Esophagus squamous epithelium (tissue), 5 donors: ENCODE results near the gene TRIM43. TPM values are rescaled to one million over a fixed set of nuclear protein-coding genes. Genes with fewer than 3 reads are reported as not detected.
"Not testable (repeated sequence)": the region's sequence is repeated elsewhere in the genome, so short reads cannot be mapped to it uniquely, and the experiment has no call there.

ENCODE experiments used
- DNase-seq: peaks from one replicate; lab custom pipeline; 2025; lab: John Stamatoyannopoulos, UW
- H3K27ac ChIP-seq, 4 donors: fragments of 200-600 bp; sonication (generic); one replicate each; pipeline ENCODE4 v1.5.1; 2016 to 2019; ENCODE audit warnings: mild to moderate bottlenecking in 1 of 4
- H3K27me3 ChIP-seq, 4 donors: fragments of 200-600 bp; sonication (generic); 1 replicate in 3 of 4; 2 replicates in 1 of 4; pipeline versions ENCODE4 v1.5.1 to v1.6.0; 2017 to 2021; ENCODE audit warnings: antibody characterized with exemption in 1 of 4
- H3K36me3 ChIP-seq, 3 donors: fragments of 200-600 bp; sonication (generic); one replicate each; pipeline ENCODE4 v1.5.1; 2016 to 2019
- H3K4me1 ChIP-seq, 3 donors: fragments of 200-600 bp; sonication (generic); one replicate each; pipeline ENCODE4 v1.5.1; 2017 to 2019
- H3K4me3 ChIP-seq, 4 donors: fragments of 200-600 bp; sonication (generic); 1 replicate in 3 of 4; 2 replicates in 1 of 4; pipeline ENCODE4 v1.5.1; 2016 to 2019; ENCODE audit warnings: mild to moderate bottlenecking in 2 of 4, moderate library complexity in 1 of 4
- H3K9me3 ChIP-seq, 3 donors: fragments of 200-600 bp; sonication (generic); one replicate each; pipeline ENCODE4 v1.5.1; 2016 to 2019
- POLR2A ChIP-seq, 4 donors: fragments of 450-650 bp; IDR thresholded peaks; one replicate each; pipeline ENCODE4 v1.6.1; 2017; ENCODE audit warnings: antibody characterized with exemption in 4 of 4, mild to moderate bottlenecking in 4 of 4, moderate library complexity in 3 of 4
- WGBS, 2 donors: methylation state at CpG; one replicate each; pipeline ENCODE4 v1.1.5; 2018; 5-methylcytosine and 5-hydroxymethylcytosine counted together
- intact Hi-C: fragments of 100-400 bp; cut with DNase I; formaldehyde crosslinking; loops from one replicate; pipeline ENCODE4 v1.15.0; 2022
- total RNA-seq, 4 donors: library from RNA; depleted of rRNA; stranded (reverse); fragments of >200 nt; gene quantifications; one replicate each; pipeline ENCODE4 v1.1.0, GENCODE V29; 2016
- TF ChIP-seq, protein P1 (sequence below), 6 experiments: fragments of 450-650 bp in 4 of 6; fragments of 200-600 bp in 2 of 6; sonication (generic) in 2 of 6; IDR thresholded peaks; one replicate each; pipeline ENCODE4 v1.5.1; 2016 to 2019; ENCODE audit warnings: antibody characterized with exemption in 6 of 6, mild to moderate bottlenecking in 4 of 6, moderate library complexity in 4 of 6
- donor health status: DM: yes; HTN: yes; CAD: no.

Gene TRIM43
- total RNA-seq: not detected

- no CpG with 5 or more reads among the region's 4 CpGs for WGBS, 2 donors
- intact Hi-C loops, H3K27ac ChIP-seq, H3K27me3 ChIP-seq, H3K4me3 ChIP-seq, H3K9me3 ChIP-seq, H3K36me3 ChIP-seq, H3K4me1 ChIP-seq, DNase-seq: not testable (repeated sequence)
Measured at GRCh38 chr2:95591701-95592100, at the start of gene TRIM43. Gene TRIM43 (plus strand): TSS chr2:95592001. CDS start chr2:95594024, 2,023 bp downstream.

GRCh38 chr2:95551055-95551568 is 40.7 kb upstream of the TRIM43 start:
- no peaks in the 10 kb centered on the region for H3K36me3 ChIP-seq
- H3K4me1 ChIP-seq: no peaks in the 10 kb centered on the region
- TF ChIP-seq POLR2A (IDR thresholded peaks at IDR 0.05): no peak
- TF ChIP-seq, protein P1, sequence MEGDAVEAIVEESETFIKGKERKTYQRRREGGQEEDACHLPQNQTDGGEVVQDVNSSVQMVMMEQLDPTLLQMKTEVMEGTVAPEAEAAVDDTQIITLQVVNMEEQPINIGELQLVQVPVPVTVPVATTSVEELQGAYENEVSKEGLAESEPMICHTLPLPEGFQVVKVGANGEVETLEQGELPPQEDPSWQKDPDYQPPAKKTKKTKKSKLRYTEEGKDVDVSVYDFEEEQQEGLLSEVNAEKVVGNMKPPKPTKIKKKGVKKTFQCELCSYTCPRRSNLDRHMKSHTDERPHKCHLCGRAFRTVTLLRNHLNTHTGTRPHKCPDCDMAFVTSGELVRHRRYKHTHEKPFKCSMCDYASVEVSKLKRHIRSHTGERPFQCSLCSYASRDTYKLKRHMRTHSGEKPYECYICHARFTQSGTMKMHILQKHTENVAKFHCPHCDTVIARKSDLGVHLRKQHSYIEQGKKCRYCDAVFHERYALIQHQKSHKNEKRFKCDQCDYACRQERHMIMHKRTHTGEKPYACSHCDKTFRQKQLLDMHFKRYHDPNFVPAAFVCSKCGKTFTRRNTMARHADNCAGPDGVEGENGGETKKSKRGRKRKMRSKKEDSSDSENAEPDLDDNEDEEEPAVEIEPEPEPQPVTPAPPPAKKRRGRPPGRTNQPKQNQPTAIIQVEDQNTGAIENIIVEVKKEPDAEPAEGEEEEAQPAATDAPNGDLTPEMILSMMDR (IDR thresholded peaks at IDR 0.05): no peak
- peaks cover 0 to 8% (median 0%) of the 10 kb centered on the region in 4 donors for H3K27me3 ChIP-seq
- DNase-seq: no peak
- intact Hi-C loops: no loop called here
- H3K9me3 ChIP-seq: no peaks in the 10 kb centered on the region
- H3K27ac ChIP-seq: no peak overlapping the region
- no peak overlapping the region for H3K4me3 ChIP-seq
- 68 to 71% methylated on average over 16 to 17 of the region's 17 CpGs for WGBS, 2 donors

DNA sequence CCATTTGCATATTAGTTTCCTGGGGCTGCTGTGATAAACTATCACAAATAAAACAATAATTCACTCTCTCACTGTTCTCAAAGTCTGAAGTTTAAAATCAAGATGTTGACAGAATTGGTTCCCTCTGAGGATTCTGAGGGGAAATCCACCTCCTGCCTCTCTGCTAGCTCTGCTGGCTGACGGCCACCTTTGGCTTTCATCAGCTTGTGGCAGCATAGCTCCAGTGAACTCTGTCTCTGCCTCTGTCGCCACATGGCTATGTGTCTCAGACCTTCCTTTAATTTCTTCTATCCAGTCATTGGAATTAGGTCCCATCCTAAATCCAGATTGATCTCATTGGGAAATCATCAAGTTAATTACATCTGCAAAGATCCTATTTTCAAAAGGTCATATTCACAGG is 38.9 kb upstream of the TRIM43 start:
- intact Hi-C loops: no loop called here
- H3K27ac ChIP-seq: no peak overlapping the region
- no peaks in the 10 kb centered on the region for H3K36me3 ChIP-seq
- peaks cover 0 to 8% (median 0%) of the 10 kb centered on the region in 4 donors for H3K27me3 ChIP-seq
- H3K4me1 ChIP-seq: no peaks in the 10 kb centered on the region
- DNase-seq: no peak
- 28 to 33% methylated on average over 2 of the region's 2 CpGs for WGBS, 2 donors
- H3K9me3 ChIP-seq: no peaks in the 10 kb centered on the region
- no peak overlapping the region for H3K4me3 ChIP-seq
- TF ChIP-seq, protein P1 (IDR thresholded peaks at IDR 0.05): no peak
- TF ChIP-seq POLR2A (IDR thresholded peaks at IDR 0.05): no peak

DNA sequence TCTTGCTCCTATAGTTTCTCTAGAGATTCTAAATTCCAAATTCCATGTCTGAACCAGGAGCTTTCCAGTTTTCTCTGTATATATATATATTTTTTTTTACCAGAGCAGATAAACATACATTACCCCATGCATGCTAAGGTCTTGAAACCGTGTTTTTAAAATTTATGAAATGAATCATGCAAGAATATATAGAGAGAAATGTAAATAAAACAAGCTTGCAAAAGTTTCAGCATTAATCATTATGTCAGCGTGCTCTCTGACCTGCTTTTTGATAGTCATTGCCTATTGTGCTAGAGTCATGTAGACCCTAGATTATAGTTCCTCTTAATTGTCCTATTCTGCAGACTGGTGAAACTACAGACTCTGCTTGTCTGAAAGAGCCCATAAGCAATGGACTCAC is 22.6 kb upstream of the TRIM43 start:
- H3K4me1 ChIP-seq: no peaks in the 10 kb centered on the region
- no peak overlapping the region for H3K4me3 ChIP-seq
- no peaks in the 10 kb centered on the region for H3K36me3 ChIP-seq
- H3K27me3 ChIP-seq: peaks cover 0 to 31% (median 0%) of the 10 kb centered on the region in 4 donors
- DNase-seq: no peak
- WGBS, 2 donors: 35 to 36% methylated on average over 2 of the region's 2 CpGs
- TF ChIP-seq, protein P1 (IDR thresholded peaks at IDR 0.05): no peak
- TF ChIP-seq POLR2A (IDR thresholded peaks at IDR 0.05): no peak
- intact Hi-C loops: no loop called here
- no peaks in the 10 kb centered on the region for H3K9me3 ChIP-seq
- H3K27ac ChIP-seq: no peak overlapping the region

- no peak overlapping the region for H3K27ac ChIP-seq
- H3K36me3 ChIP-seq: no peaks in the 10 kb centered on the region
- TF ChIP-seq, protein P1 (IDR thresholded peaks at IDR 0.05): no peak
- TF ChIP-seq POLR2A (IDR thresholded peaks at IDR 0.05): no peak
- no peak for DNase-seq
- no peak overlapping the region for H3K4me3 ChIP-seq
- no peaks in the 10 kb centered on the region for H3K9me3 ChIP-seq
- intact Hi-C loops: no loop called here
- 81% methylated on average over 2 of the region's 2 CpGs for WGBS, 2 donors
- H3K27me3 ChIP-seq: peaks cover 0 to 21% (median 0%) of the 10 kb centered on the region in 4 donors
- no peaks in the 10 kb centered on the region for H3K4me1 ChIP-seq
Measured at GRCh38 chr2:95573866-95574265, 17.9 kb upstream of the TRIM43 start.

DNA sequence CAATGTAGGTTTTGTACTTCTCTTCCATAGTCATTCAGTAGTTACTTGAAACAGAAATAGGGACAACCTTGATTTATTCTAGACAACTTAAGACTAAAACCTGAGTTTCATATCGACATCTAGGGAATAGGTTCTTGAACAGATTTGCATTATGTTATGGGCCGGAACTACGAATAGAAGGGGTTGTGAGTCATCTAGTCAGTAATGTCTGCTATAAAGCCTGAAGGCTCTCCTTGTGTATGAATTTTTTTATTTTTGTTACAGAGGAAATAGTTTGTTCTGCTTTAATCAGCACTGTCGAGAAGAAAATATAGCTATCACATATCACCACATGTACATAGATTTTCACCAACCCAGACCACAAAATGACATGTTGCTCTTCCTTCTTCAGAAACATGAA is 17.3 kb upstream of the TRIM43 start:
- no peaks in the 10 kb centered on the region for H3K36me3 ChIP-seq
- H3K4me1 ChIP-seq: no peaks in the 10 kb centered on the region
- WGBS, 2 donors: 71 to 78% methylated on average over 4 of the region's 4 CpGs
- H3K27ac ChIP-seq: no peak overlapping the region
- peaks cover 0 to 14% (median 0%) of the 10 kb centered on the region in 4 donors for H3K27me3 ChIP-seq
- no peak for DNase-seq
- TF ChIP-seq POLR2A (IDR thresholded peaks at IDR 0.05): no peak
- TF ChIP-seq, protein P1 (IDR thresholded peaks at IDR 0.05): no peak
- intact Hi-C loops: no loop called here
- no peak overlapping the region for H3K4me3 ChIP-seq
- H3K9me3 ChIP-seq: no peaks in the 10 kb centered on the region
